NCI-H774 (cell line): ENCODE measurements around the gene TNRC6C.

ENCODE experiments used
- DNase-seq: peaks from one replicate; lab custom pipeline; 2025; lab: John Stamatoyannopoulos, UW

Gene TNRC6C

GRCh38 chr17:77957857-77958715, at the start of gene TNRC6C:
Gene TNRC6C (plus strand): TSS chr17:77958703. CDS start chr17:78004207, 45,504 bp downstream.
- peak; percentile 100 for DNase-seq

- DNase-seq: no peak
These were observed 49.3 kb upstream of the TNRC6C start for GRCh38 chr17:77909236-77909635.

- DNase-seq: no peak
These were observed 48.7 kb upstream of the TNRC6C start for GRCh38 chr17:77909816-77910215.

- DNase-seq: peak; percentile 20
These were observed 43.9 kb upstream of the TNRC6C start for GRCh38 chr17:77914385-77915254.

GRCh38 chr17:77915594-77916021, 42.9 kb upstream of the TNRC6C start:
- DNase-seq: no peak

- no peak for DNase-seq
These were observed 42.2 kb upstream of the TNRC6C start for GRCh38 chr17:77916264-77916663.

GRCh38 chr17:77916703-77917481, 41.6 kb upstream of the TNRC6C start:
- DNase-seq: no peak

- DNase-seq: no peak
These were observed 39.2 kb upstream of the TNRC6C start for GRCh38 chr17:77919276-77919675.

- DNase-seq: no peak
These were observed 35.4 kb upstream of the TNRC6C start for GRCh38 chr17:77923135-77923534.

- DNase-seq: no peak
These were observed 34.6 kb upstream of the TNRC6C start for GRCh38 chr17:77923776-77924513.

- DNase-seq: no peak
These were observed 33.7 kb upstream of the TNRC6C start for GRCh38 chr17:77924757-77925336.

GRCh38 chr17:77925831-77926543, 32.5 kb upstream of the TNRC6C start:
- DNase-seq: no peak

GRCh38 chr17:77926981-77927380, 31.5 kb upstream of the TNRC6C start:
- DNase-seq: no peak

GRCh38 chr17:77927777-77928518, 30.6 kb upstream of the TNRC6C start:
- DNase-seq: no peak

- DNase-seq: no peak
These were observed 29.9 kb upstream of the TNRC6C start for GRCh38 chr17:77928519-77929179.

- no peak for DNase-seq
These were observed 29.3 kb upstream of the TNRC6C start for GRCh38 chr17:77929180-77929564.

- no peak for DNase-seq
These were observed 28.5 kb upstream of the TNRC6C start for GRCh38 chr17:77929871-77930436.
